ENCODE measurements around the gene LUC7L2.
A peak's percentile ranks its signal among the peaks of the same experiment; 100 is the strongest.
"Not testable (repeated sequence)": the region's sequence is repeated elsewhere in the genome, so short reads cannot be mapped to it uniquely, and the experiment has no call there.

Gene LUC7L2

DNA sequence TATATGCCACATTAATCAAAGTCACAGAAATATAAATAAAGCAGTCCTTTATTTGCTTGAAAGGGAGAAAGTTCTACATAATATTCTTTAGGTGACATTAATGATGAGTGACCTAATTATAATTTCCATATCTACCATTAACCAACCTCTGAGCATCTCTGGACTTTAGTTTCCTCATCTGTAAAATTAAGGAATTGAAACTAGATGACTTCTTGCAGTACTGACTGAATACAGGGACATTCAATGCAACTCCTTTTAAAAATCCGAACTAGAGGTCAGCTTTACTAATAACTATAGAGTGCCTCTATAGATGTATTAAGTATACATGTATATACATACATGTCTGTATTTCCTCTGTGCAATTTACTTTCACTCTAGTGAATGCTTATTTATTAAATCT is 14.7 kb upstream of the LUC7L2 start:
- ATAC-seq (ENCODE audit: insufficient read depth, low read depth) = no peak
- no peak overlapping the region for H3K9ac ChIP-seq (ENCODE audit: low read depth, low read length)
- no peak overlapping the region for H3K4me3 ChIP-seq (ENCODE audit: low read depth in 1 of 2, low read length in 2 of 2)
- H3K4me1 ChIP-seq (ENCODE audit: insufficient read depth, low read length) = peaks cover 13% of the 10 kb centered on the region
- peaks cover 36% of the 10 kb centered on the region for H3K79me2 ChIP-seq (ENCODE audit: insufficient read depth, low read length)
- DNase-seq = no peak
- H4K20me1 ChIP-seq (ENCODE audit: insufficient read depth, low read length) = no peaks in the 10 kb centered on the region
- TF ChIP-seq, protein P1, sequence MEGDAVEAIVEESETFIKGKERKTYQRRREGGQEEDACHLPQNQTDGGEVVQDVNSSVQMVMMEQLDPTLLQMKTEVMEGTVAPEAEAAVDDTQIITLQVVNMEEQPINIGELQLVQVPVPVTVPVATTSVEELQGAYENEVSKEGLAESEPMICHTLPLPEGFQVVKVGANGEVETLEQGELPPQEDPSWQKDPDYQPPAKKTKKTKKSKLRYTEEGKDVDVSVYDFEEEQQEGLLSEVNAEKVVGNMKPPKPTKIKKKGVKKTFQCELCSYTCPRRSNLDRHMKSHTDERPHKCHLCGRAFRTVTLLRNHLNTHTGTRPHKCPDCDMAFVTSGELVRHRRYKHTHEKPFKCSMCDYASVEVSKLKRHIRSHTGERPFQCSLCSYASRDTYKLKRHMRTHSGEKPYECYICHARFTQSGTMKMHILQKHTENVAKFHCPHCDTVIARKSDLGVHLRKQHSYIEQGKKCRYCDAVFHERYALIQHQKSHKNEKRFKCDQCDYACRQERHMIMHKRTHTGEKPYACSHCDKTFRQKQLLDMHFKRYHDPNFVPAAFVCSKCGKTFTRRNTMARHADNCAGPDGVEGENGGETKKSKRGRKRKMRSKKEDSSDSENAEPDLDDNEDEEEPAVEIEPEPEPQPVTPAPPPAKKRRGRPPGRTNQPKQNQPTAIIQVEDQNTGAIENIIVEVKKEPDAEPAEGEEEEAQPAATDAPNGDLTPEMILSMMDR (IDR thresholded peaks at IDR 0.05; ENCODE audit: borderline replicate concordance, extremely low read depth, low read length, poor library complexity, severe bottlenecking) = no peak
- TF ChIP-seq EZH2 (IDR thresholded peaks at IDR 0.05; ENCODE audit: borderline replicate concordance, low read depth, low read length, severe bottlenecking) = no peak
- H3K9me3 ChIP-seq (ENCODE audit: insufficient read depth, low read length, severe bottlenecking) = no peaks in the 10 kb centered on the region
- no peak overlapping the region for H3K4me2 ChIP-seq (ENCODE audit: insufficient read depth, low read length)
- peaks cover 24% of the 10 kb centered on the region for H3K36me3 ChIP-seq (ENCODE audit: insufficient read depth, low read length)
- H2AFZ ChIP-seq (ENCODE audit: low read depth, low read length) = no peak overlapping the region
- no peaks in the 10 kb centered on the region for H3K27me3 ChIP-seq (ENCODE audit: insufficient read depth, low read length, poor library complexity)
- H3K27ac ChIP-seq (ENCODE audit: low read length) = no peak overlapping the region

GRCh38 chr7:139351027-139351426 is 8.7 kb upstream of the LUC7L2 start:
- Histone ChIP-seq H3K4me1 (ENCODE audit: insufficient read depth, low read length) (no peaks in the 10 kb centered on the region), H3K9ac (ENCODE audit: low read depth, low read length) (no peak overlapping the region), H3K9me3 (ENCODE audit: insufficient read depth, low read length, severe bottlenecking) (no peaks in the 10 kb centered on the region), H3K4me3 (ENCODE audit: low read depth in 1 of 2, low read length in 2 of 2) (no peak overlapping the region), H2AFZ (ENCODE audit: low read depth, low read length) (no peak overlapping the region), H3K4me2 (ENCODE audit: insufficient read depth, low read length) (no peak overlapping the region), H3K79me2 (ENCODE audit: insufficient read depth, low read length) (no peaks in the 10 kb centered on the region), H4K20me1 (ENCODE audit: insufficient read depth, low read length) (no peaks in the 10 kb centered on the region), H3K36me3 (ENCODE audit: insufficient read depth, low read length) (peaks cover 14% of the 10 kb centered on the region), H3K27me3 (ENCODE audit: insufficient read depth, low read length, poor library complexity) (no peaks in the 10 kb centered on the region), H3K27ac (ENCODE audit: low read length) (no peak overlapping the region)
- no peak for DNase-seq
- TF ChIP-seq, protein P1 (IDR thresholded peaks at IDR 0.05; ENCODE audit: borderline replicate concordance, extremely low read depth, low read length, poor library complexity, severe bottlenecking) = no peak
- no peak for TF ChIP-seq EZH2 (IDR thresholded peaks at IDR 0.05; ENCODE audit: borderline replicate concordance, low read depth, low read length, severe bottlenecking)
- no peak for ATAC-seq (ENCODE audit: insufficient read depth, low read depth)

DNA sequence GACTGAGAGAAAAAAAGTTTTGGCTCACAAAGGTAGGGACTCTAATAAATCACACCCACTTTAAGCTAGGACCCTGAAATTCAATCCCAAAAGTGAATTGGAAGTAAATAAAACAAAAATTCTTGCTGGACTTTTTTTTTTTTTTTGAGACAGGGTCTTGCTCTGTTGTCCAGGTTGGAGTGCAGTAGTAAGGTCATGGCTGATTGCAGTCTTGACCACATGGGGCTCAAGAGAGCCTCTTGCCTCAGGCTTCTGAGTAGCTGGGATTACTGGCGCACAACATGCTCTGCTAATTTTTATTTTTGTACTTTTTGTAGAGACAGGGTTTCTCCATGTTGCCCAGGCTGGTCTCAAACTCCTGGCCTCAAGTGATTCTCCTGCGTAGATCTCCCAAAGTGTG is 5.0 kb upstream of the LUC7L2 start:
- Histone ChIP-seq H3K27me3 (ENCODE audit: insufficient read depth, low read length, poor library complexity) (no peaks in the 10 kb centered on the region), H3K27ac (ENCODE audit: low read length) (no peak overlapping the region), H3K4me1 (ENCODE audit: insufficient read depth, low read length) (peaks cover 7% of the 10 kb centered on the region), H2AFZ (ENCODE audit: low read depth, low read length) (no peak overlapping the region), H3K9ac (ENCODE audit: low read depth, low read length) (no peak overlapping the region), H4K20me1 (ENCODE audit: insufficient read depth, low read length) (no peaks in the 10 kb centered on the region), H3K4me3 (ENCODE audit: low read depth in 1 of 2, low read length in 2 of 2) (no peak overlapping the region), H3K4me2 (ENCODE audit: insufficient read depth, low read length) (no peak overlapping the region), H3K79me2 (ENCODE audit: insufficient read depth, low read length) (peaks cover 18% of the 10 kb centered on the region), H3K9me3 (ENCODE audit: insufficient read depth, low read length, severe bottlenecking) (no peaks in the 10 kb centered on the region), H3K36me3 (ENCODE audit: insufficient read depth, low read length) (no peaks in the 10 kb centered on the region; the same call in none of the 2 replicates)
- DNase-seq (no peak), ATAC-seq (ENCODE audit: insufficient read depth, low read depth) (no peak)
- TF ChIP-seq EZH2 (IDR thresholded peaks at IDR 0.05; ENCODE audit: borderline replicate concordance, low read depth, low read length, severe bottlenecking) = no peak
- TF ChIP-seq, protein P1 (IDR thresholded peaks at IDR 0.05; ENCODE audit: borderline replicate concordance, extremely low read depth, low read length, poor library complexity, severe bottlenecking) = no peak

- peaks cover 23% of the 10 kb centered on the region for H3K79me2 ChIP-seq (ENCODE audit: insufficient read depth, low read length)
- no peaks in the 10 kb centered on the region for H4K20me1 ChIP-seq (ENCODE audit: insufficient read depth, low read length)
- H3K4me2 ChIP-seq (ENCODE audit: insufficient read depth, low read length) = no peak overlapping the region
- no peak overlapping the region for H3K27ac ChIP-seq (ENCODE audit: low read length)
- no peaks in the 10 kb centered on the region for H3K9me3 ChIP-seq (ENCODE audit: insufficient read depth, low read length, severe bottlenecking)
- H3K36me3 ChIP-seq (ENCODE audit: insufficient read depth, low read length) = no peaks in the 10 kb centered on the region; the same call in none of the 2 replicates
- peaks cover 7% of the 10 kb centered on the region for H3K4me1 ChIP-seq (ENCODE audit: insufficient read depth, low read length)
- ATAC-seq (ENCODE audit: insufficient read depth, low read depth) (no peak), DNase-seq (no peak)
- no peaks in the 10 kb centered on the region for H3K27me3 ChIP-seq (ENCODE audit: insufficient read depth, low read length, poor library complexity)
- TF ChIP-seq, protein P1 (IDR thresholded peaks at IDR 0.05; ENCODE audit: borderline replicate concordance, extremely low read depth, low read length, poor library complexity, severe bottlenecking) = no peak
- no peak for TF ChIP-seq EZH2 (IDR thresholded peaks at IDR 0.05; ENCODE audit: borderline replicate concordance, low read depth, low read length, severe bottlenecking)
- no peak overlapping the region for H3K4me3 ChIP-seq (ENCODE audit: low read depth in 1 of 2, low read length in 2 of 2)
- no peak overlapping the region for H2AFZ ChIP-seq (ENCODE audit: low read depth, low read length)
- no peak overlapping the region for H3K9ac ChIP-seq (ENCODE audit: low read depth, low read length)
Observed at GRCh38 chr7:139355320-139355719, 4.4 kb upstream of the LUC7L2 start.

GRCh38 chr7:139357729-139358506 is 1.8 kb upstream of the LUC7L2 start:
- Histone ChIP-seq H3K79me2 (ENCODE audit: insufficient read depth, low read length) (peaks cover 49% of the 10 kb centered on the region), H4K20me1 (ENCODE audit: insufficient read depth, low read length) (peaks cover 24% of the 10 kb centered on the region), H3K4me1 (ENCODE audit: insufficient read depth, low read length) (peaks cover 28% of the 10 kb centered on the region), H3K4me2 (ENCODE audit: insufficient read depth, low read length) (peak overlapping the region; percentile 65), H2AFZ (ENCODE audit: low read depth, low read length) (peak overlapping the region; percentile 70), H3K4me3 (ENCODE audit: low read depth in 1 of 2, low read length in 2 of 2) (peak overlapping the region; percentile 68 to 86), H3K27ac (ENCODE audit: low read length) (peak overlapping the region; percentile 93), H3K9ac (ENCODE audit: low read depth, low read length) (peak overlapping the region; percentile 89)
- DNase-seq; H3K27me3 ChIP-seq (ENCODE audit: insufficient read depth, low read length, poor library complexity); H3K9me3 ChIP-seq (ENCODE audit: insufficient read depth, low read length, severe bottlenecking); ATAC-seq (ENCODE audit: insufficient read depth, low read depth); H3K36me3 ChIP-seq (ENCODE audit: insufficient read depth, low read length): not testable (repeated sequence)

Measured in DND-41 (cell line).